Superior temporal gyrus (tissue), 1 donor: ENCODE measurements around the gene CSK.
"Not testable (repeated sequence)": the region's sequence is repeated elsewhere in the genome, so short reads cannot be mapped to it uniquely, and the experiment has no call there.

Experiments
- DNase-seq: peaks from one replicate; pipeline ENCODE4 v3.0.0-alpha.2; 2016; ENCODE audit errors: extremely low spot score

CSK gene

GRCh38 chr15:74781431-74782258 is at the start of gene CSK:
Gene CSK, plus strand, starts transcription at chr15:74782080. Its CDS starts 16,218 bp downstream, at chr15:74798298.
- DNase-seq: peak; percentile 63

GRCh38 chr15:74732846-74733245 is 49.0 kb upstream of the CSK start:
- no peak for DNase-seq

- DNase-seq: no peak
These were observed 48.6 kb upstream of the CSK start for GRCh38 chr15:74733269-74733668.

GRCh38 chr15:74735305-74735704 is 46.6 kb upstream of the CSK start:
- no peak for DNase-seq

- DNase-seq: not testable (repeated sequence)
These were observed 43.6 kb upstream of the CSK start for GRCh38 chr15:74738239-74738638.

GRCh38 chr15:74742422-74742821 is 39.5 kb upstream of the CSK start:
- no peak for DNase-seq

- no peak for DNase-seq
These were observed 35.5 kb upstream of the CSK start for GRCh38 chr15:74746389-74746788.

GRCh38 chr15:74748322-74748946 is 33.4 kb upstream of the CSK start, which contains the start of gene CYP1A2:
Gene CYP1A2, plus strand, starts transcription at chr15:74748845. Its CDS starts 894 bp downstream, at chr15:74749739.
- no peak for DNase-seq

GRCh38 chr15:74749832-74750231 is 32.0 kb upstream of the CSK start:
- no peak for DNase-seq

GRCh38 chr15:74750751-74751150 is 31.1 kb upstream of the CSK start:
- no peak for DNase-seq

GRCh38 chr15:74752011-74752410 is 29.9 kb upstream of the CSK start:
- no peak for DNase-seq

GRCh38 chr15:74752531-74752930 is 29.3 kb upstream of the CSK start:
- DNase-seq: no peak

- no peak for DNase-seq
These were observed 27.2 kb upstream of the CSK start for GRCh38 chr15:74754593-74755215.

GRCh38 chr15:74758736-74759135 is 23.1 kb upstream of the CSK start:
- no peak for DNase-seq

GRCh38 chr15:74762791-74763150 is 19.1 kb upstream of the CSK start:
- DNase-seq: no peak

GRCh38 chr15:74763416-74763815 is 18.5 kb upstream of the CSK start:
- DNase-seq: no peak

- no peak for DNase-seq
These were observed 14.4 kb upstream of the CSK start for GRCh38 chr15:74767167-74768098.

GRCh38 chr15:74768099-74768770 is 13.6 kb upstream of the CSK start:
- no peak for DNase-seq

- peak; percentile 81 for DNase-seq
These were observed 13.0 kb upstream of the CSK start for GRCh38 chr15:74768771-74769342.

- no peak for DNase-seq
These were observed 12.3 kb upstream of the CSK start for GRCh38 chr15:74769463-74770025.
